Activated naive CD4-positive, alpha-beta T cell treated with anti-CD3 and anti-CD28 coated beads for 36 hours (primary cell): ENCODE results near the gene EFCAB8. TPM values are rescaled to one million over a fixed set of nuclear protein-coding genes. Genes with fewer than 3 reads are reported as not detected.

Experiments used
- CTCF ChIA-PET: fragments of 350-600 bp; sonication (Branson Sonifier 250); formaldehyde crosslinking; loops from one replicate; lab custom pipeline; 2021; ENCODE audit warnings: antibody characterized with exemption; lab: Charles Lee
- DNase-seq: peaks from one replicate; pipeline ENCODE4 v3.0.0-alpha.2; 2020
- H3K27ac Mint-ChIP-seq: one replicate; pipeline ENCODE4 v1.8.0; 2021; ENCODE audit warnings: mild to moderate bottlenecking, mixed read lengths
- H3K27me3 Mint-ChIP-seq: one replicate; pipeline ENCODE4 v1.8.0; 2021; ENCODE audit warnings: low read depth, mixed read lengths
- H3K36me3 Mint-ChIP-seq: one replicate; pipeline ENCODE4 v1.8.0; 2021; ENCODE audit warnings: low read depth, mixed read lengths
- H3K4me1 Mint-ChIP-seq: one replicate; pipeline ENCODE4 v1.8.0; 2021; ENCODE audit warnings: low read depth, mixed read lengths
- H3K4me3 Mint-ChIP-seq: one replicate; pipeline ENCODE4 v1.8.0; 2021; ENCODE audit warnings: mild to moderate bottlenecking, moderate library complexity, mixed read lengths
- H3K9me3 Mint-ChIP-seq: one replicate; pipeline ENCODE4 v1.8.0; 2021; ENCODE audit warnings: mixed read lengths
- intact Hi-C: fragments of 100-400 bp; cut with micrococcal nuclease; formaldehyde crosslinking; loops from one replicate; pipeline ENCODE4 v1.15.1; 2023
- total RNA-seq, 2 experiments: library from RNA; stranded (reverse); gene quantifications; one replicate each; pipeline ENCODE4 v1.2.3, GENCODE V29; 2021

The EFCAB8 gene
- total RNA-seq, 2 experiments from 2014 or later = 0.45 to 0.57 TPM

- H3K36me3 Mint-ChIP-seq = peaks cover 57% of the 10 kb centered on the region
- no peaks in the 10 kb centered on the region for H3K9me3 Mint-ChIP-seq
- CTCF ChIA-PET = interaction anchor here (0.5 to 1.9 kb wide), 7 partner anchors 14 to 383 kb away, joined by 3 to 6 read pairs (median 3); partner anchors contain the start of gene C20orf203
- intact Hi-C loops = loop anchor here (5.0 kb wide), 1 partner anchor 37 kb away; no protein-coding TSS in a partner anchor
- no peaks in the 10 kb centered on the region for H3K27me3 Mint-ChIP-seq
- peak overlapping the region; percentile 54 for H3K27ac Mint-ChIP-seq
- no peak overlapping the region for H3K4me3 Mint-ChIP-seq
- no peak for DNase-seq
- peaks cover 64% of the 10 kb centered on the region for H3K4me1 Mint-ChIP-seq
Measured at GRCh38 chr20:32829311-32830005, 29.3 kb upstream of the EFCAB8 start.

- peaks cover 61% of the 10 kb centered on the region for H3K4me1 Mint-ChIP-seq
Measured at GRCh38 chr20:32830437-32830836, 28.3 kb upstream of the EFCAB8 start.

GRCh38 chr20:32831982-32832381, 26.7 kb upstream of the EFCAB8 start:
- no peaks in the 10 kb centered on the region for H3K9me3 Mint-ChIP-seq
- no peaks in the 10 kb centered on the region for H3K27me3 Mint-ChIP-seq
- peak overlapping the region; percentile 54 for H3K27ac Mint-ChIP-seq
- peaks cover 67% of the 10 kb centered on the region for H3K4me1 Mint-ChIP-seq
- DNase-seq = no peak
- CTCF ChIA-PET = no interaction called here
- peak overlapping the region; percentile 45 for H3K4me3 Mint-ChIP-seq
- intact Hi-C loops = loop anchor here (5.0 kb wide), 1 partner anchor 40 kb away; no protein-coding TSS in a partner anchor
- peaks cover 48% of the 10 kb centered on the region for H3K36me3 Mint-ChIP-seq

More at GRCh38 chr20:32830437-32830836, 28.3 kb upstream of the EFCAB8 start:
- CTCF ChIA-PET = interaction anchor here (0.6 to 1.9 kb wide), 6 partner anchors 13 to 306 kb away, joined by 3 to 6 read pairs (median 3); partner anchors contain the start of gene C20orf203
- intact Hi-C loops = loop anchor here (5.0 kb wide), 1 partner anchor 38 kb away; no protein-coding TSS in a partner anchor
- no peak overlapping the region for H3K4me3 Mint-ChIP-seq
- H3K27me3 Mint-ChIP-seq = no peaks in the 10 kb centered on the region
- H3K9me3 Mint-ChIP-seq = no peaks in the 10 kb centered on the region
- peak overlapping the region; percentile 17 for H3K27ac Mint-ChIP-seq
- no peak for DNase-seq
- H3K36me3 Mint-ChIP-seq = peaks cover 56% of the 10 kb centered on the region

- Mint-ChIP-seq H3K27me3 (no peaks in the 10 kb centered on the region), H3K4me3 (peak overlapping the region; percentile 45), H3K36me3 (peaks cover 42% of the 10 kb centered on the region), H3K4me1 (peaks cover 62% of the 10 kb centered on the region), H3K9me3 (no peaks in the 10 kb centered on the region), H3K27ac (peak overlapping the region; percentile 82)
- DNase-seq = peak; percentile 61
- CTCF ChIA-PET = interaction anchor here (0.6 kb wide), 1 partner anchor 13 kb away, joined by 3 read pairs; no protein-coding TSS in a partner anchor
- intact Hi-C loops = loop anchor here (5.0 kb wide), 1 partner anchor 40 kb away; no protein-coding TSS in a partner anchor
Measured at GRCh38 chr20:32832664-32833063, 26.1 kb upstream of the EFCAB8 start.

- peak overlapping the region; percentile 46 for H3K27ac Mint-ChIP-seq
- CTCF ChIA-PET = interaction anchor here (0.6 kb wide), 2 partner anchors 41 to 1201 kb away, joined by 3 to 4 read pairs; no protein-coding TSS in a partner anchor
Measured at GRCh38 chr20:32834972-32835371, 23.8 kb upstream of the EFCAB8 start.

GRCh38 chr20:32837157-32837556, 21.6 kb upstream of the EFCAB8 start:
- DNase-seq = no peak
- Mint-ChIP-seq H3K4me1 (peaks cover 53% of the 10 kb centered on the region), H3K27ac (peak overlapping the region; percentile 41), H3K9me3 (no peaks in the 10 kb centered on the region), H3K36me3 (peaks cover 39% of the 10 kb centered on the region), H3K27me3 (no peaks in the 10 kb centered on the region), H3K4me3 (no peak overlapping the region)
- intact Hi-C loops = no loop called here
- CTCF ChIA-PET = interaction anchor here (0.8 kb wide), 1 partner anchor 47 kb away, joined by 4 read pairs; no protein-coding TSS in a partner anchor

More at GRCh38 chr20:32834972-32835371, 23.8 kb upstream of the EFCAB8 start:
- Mint-ChIP-seq H3K4me1 (peaks cover 58% of the 10 kb centered on the region), H3K4me3 (no peak overlapping the region), H3K9me3 (no peaks in the 10 kb centered on the region), H3K27me3 (no peaks in the 10 kb centered on the region), H3K36me3 (peaks cover 38% of the 10 kb centered on the region)
- no peak for DNase-seq
- intact Hi-C loops = loop anchor here (5.0 kb wide), 1 partner anchor 43 kb away; no protein-coding TSS in a partner anchor

DNA sequence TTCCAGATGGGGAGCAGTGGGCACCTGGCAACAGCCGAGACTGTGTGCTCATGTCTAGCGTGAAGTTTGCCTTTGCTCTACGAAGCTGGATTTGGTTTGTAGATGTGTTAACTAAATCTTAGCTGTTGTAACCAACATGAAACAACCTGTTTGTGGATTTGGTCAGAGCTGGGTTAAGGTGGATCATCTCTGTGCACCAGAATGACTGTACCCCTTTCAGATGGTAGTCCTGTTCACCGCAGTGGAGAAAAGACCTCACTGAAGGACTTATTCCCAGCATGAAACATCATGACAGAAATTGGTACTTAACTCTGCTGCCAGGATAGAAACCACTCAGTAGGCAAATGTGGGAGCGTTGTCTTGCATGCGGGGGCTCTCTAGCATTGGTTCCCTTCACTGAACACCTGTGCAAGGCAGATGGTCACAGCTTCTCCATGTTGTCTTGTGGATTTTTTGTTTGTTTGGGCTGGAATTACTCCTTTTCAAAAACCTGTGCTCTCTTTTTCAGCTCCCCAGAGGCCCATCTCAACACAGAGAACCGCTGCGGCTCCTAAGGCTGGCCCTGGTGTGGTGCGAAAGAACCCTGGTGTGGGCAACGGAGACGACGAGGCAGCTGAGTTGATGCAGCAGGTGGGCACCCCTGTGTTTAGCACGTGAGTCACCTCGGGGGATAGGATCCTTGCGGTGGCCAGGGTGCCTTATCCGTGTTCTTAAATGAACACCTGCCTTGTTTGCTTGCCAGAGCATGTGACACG, 19.3 kb upstream of the EFCAB8 start:
- DNase-seq = no peak
- no peak overlapping the region for H3K4me3 Mint-ChIP-seq
- peaks cover 38% of the 10 kb centered on the region for H3K36me3 Mint-ChIP-seq

DNA sequence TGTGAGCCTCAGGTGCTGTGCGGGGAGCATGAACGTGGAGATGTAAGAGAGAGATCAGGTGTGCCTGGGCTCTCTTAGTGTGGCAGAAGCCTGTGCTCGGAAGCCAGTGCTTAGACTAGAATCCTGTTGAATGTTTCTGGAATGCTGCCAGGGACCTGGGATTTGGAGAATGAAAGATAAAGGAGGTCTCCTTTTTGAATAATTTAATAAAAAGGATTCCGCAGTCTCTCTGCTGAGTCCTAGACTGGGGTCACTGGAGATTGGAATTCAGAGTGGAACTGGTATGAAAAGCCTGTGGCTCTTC, 18.8 kb upstream of the EFCAB8 start:
- Mint-ChIP-seq H3K36me3 (peaks cover 40% of the 10 kb centered on the region), H3K4me3 (no peak overlapping the region), H3K27ac (peak overlapping the region; percentile 67), H3K4me1 (peaks cover 53% of the 10 kb centered on the region), H3K27me3 (no peaks in the 10 kb centered on the region), H3K9me3 (no peaks in the 10 kb centered on the region)
- CTCF ChIA-PET = no interaction called here
- intact Hi-C loops = no loop called here
- DNase-seq = no peak

More for the DNA sequence above, 19.3 kb upstream of the EFCAB8 start:
- intact Hi-C loops = no loop called here
- CTCF ChIA-PET = no interaction called here
- Mint-ChIP-seq H3K9me3 (no peaks in the 10 kb centered on the region), H3K27ac (peak overlapping the region; percentile 72), H3K4me1 (peaks cover 50% of the 10 kb centered on the region), H3K27me3 (no peaks in the 10 kb centered on the region)

GRCh38 chr20:32841174-32841573, 17.5 kb upstream of the EFCAB8 start:
- intact Hi-C loops = no loop called here
- no peaks in the 10 kb centered on the region for H3K27me3 Mint-ChIP-seq
- H3K4me1 Mint-ChIP-seq = peaks cover 54% of the 10 kb centered on the region
- H3K9me3 Mint-ChIP-seq = no peaks in the 10 kb centered on the region
- CTCF ChIA-PET = interaction anchor here (1.0 kb wide), 1 partner anchor 63 kb away, joined by 3 read pairs; no protein-coding TSS in a partner anchor
- no peak overlapping the region for H3K4me3 Mint-ChIP-seq
- peaks cover 46% of the 10 kb centered on the region for H3K36me3 Mint-ChIP-seq
- H3K27ac Mint-ChIP-seq = no peak overlapping the region
- DNase-seq = no peak

DNA sequence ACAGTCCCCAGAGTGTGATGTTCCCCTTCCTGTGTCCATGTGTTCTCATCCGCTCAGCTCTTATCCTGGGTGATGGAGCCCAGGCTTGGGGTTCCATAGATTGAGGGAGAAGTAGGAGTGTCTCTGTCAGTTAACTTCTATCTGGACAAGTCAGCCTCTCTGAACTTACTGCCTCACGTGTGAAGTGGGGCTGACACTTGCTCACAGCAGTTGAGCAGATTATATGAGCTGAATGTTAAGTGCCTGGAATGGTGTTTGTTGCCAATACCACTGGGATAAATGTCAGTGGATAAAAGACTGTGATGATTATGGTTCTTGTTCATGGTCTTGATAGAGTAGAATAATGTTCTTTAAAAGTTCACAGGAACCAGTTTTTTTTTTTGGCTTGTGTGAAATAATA, 17.1 kb upstream of the EFCAB8 start:
- Mint-ChIP-seq H3K4me3 (no peak overlapping the region), H3K9me3 (no peaks in the 10 kb centered on the region), H3K4me1 (peaks cover 51% of the 10 kb centered on the region), H3K27me3 (no peaks in the 10 kb centered on the region), H3K27ac (peak overlapping the region; percentile 51), H3K36me3 (peaks cover 51% of the 10 kb centered on the region)
- intact Hi-C loops = no loop called here
- CTCF ChIA-PET = interaction anchor here (0.6 to 1.0 kb wide), 2 partner anchors 64 to 80 kb away, joined by 3 read pairs; no protein-coding TSS in a partner anchor
- no peak for DNase-seq

- intact Hi-C loops = no loop called here
- H3K27ac Mint-ChIP-seq = peak overlapping the region; percentile 17
- H3K9me3 Mint-ChIP-seq = no peaks in the 10 kb centered on the region
- DNase-seq = no peak
- peaks cover 49% of the 10 kb centered on the region for H3K4me1 Mint-ChIP-seq
- CTCF ChIA-PET = interaction anchor here (0.6 to 0.8 kb wide), 3 partner anchors 9 to 17 kb away, joined by 3 read pairs; no protein-coding TSS in a partner anchor
- no peaks in the 10 kb centered on the region for H3K27me3 Mint-ChIP-seq
- no peak overlapping the region for H3K4me3 Mint-ChIP-seq
- peaks cover 58% of the 10 kb centered on the region for H3K36me3 Mint-ChIP-seq
Measured at GRCh38 chr20:32842688-32843524, 15.8 kb upstream of the EFCAB8 start.
